ENCODE results near the gene SLX9. TPM values are rescaled to one million over a fixed set of nuclear protein-coding genes. Genes with fewer than 3 reads are reported as not detected.
A peak's percentile ranks its signal among the peaks of the same experiment; 100 is the strongest.

SLX9 gene
- total RNA-seq, 1 experiment from 2014 or later: 77.2 TPM

DNA sequence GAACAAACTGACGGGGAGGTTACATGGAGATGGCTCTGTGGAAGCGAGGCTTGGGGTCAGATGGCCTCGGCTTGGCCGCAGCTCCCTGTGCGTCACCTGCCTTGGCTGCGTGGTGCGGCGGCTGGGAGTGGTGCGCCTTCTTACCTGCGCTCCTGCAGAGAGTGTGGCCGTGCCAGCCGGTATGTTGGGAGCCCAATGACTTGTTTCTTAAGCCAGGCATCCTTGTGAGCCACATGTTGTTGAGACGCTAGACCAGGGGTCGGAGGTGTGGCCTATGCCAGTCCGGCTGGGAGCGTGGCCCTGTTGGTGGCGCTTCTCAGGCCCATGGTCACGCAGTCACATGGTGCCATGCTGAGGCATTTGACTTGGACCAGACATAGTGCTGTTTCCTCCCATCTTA is 10.5 kb downstream of the SLX9 start (continued):
- TF ChIP-seq, protein P1, sequence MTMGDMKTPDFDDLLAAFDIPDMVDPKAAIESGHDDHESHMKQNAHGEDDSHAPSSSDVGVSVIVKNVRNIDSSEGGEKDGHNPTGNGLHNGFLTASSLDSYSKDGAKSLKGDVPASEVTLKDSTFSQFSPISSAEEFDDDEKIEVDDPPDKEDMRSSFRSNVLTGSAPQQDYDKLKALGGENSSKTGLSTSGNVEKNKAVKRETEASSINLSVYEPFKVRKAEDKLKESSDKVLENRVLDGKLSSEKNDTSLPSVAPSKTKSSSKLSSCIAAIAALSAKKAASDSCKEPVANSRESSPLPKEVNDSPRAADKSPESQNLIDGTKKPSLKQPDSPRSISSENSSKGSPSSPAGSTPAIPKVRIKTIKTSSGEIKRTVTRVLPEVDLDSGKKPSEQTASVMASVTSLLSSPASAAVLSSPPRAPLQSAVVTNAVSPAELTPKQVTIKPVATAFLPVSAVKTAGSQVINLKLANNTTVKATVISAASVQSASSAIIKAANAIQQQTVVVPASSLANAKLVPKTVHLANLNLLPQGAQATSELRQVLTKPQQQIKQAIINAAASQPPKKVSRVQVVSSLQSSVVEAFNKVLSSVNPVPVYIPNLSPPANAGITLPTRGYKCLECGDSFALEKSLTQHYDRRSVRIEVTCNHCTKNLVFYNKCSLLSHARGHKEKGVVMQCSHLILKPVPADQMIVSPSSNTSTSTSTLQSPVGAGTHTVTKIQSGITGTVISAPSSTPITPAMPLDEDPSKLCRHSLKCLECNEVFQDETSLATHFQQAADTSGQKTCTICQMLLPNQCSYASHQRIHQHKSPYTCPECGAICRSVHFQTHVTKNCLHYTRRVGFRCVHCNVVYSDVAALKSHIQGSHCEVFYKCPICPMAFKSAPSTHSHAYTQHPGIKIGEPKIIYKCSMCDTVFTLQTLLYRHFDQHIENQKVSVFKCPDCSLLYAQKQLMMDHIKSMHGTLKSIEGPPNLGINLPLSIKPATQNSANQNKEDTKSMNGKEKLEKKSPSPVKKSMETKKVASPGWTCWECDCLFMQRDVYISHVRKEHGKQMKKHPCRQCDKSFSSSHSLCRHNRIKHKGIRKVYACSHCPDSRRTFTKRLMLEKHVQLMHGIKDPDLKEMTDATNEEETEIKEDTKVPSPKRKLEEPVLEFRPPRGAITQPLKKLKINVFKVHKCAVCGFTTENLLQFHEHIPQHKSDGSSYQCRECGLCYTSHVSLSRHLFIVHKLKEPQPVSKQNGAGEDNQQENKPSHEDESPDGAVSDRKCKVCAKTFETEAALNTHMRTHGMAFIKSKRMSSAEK (CRISPR knock-in tag; IDR thresholded peaks at IDR 0.05; ENCODE audit: borderline replicate concordance): no peak
- TF ChIP-seq, protein P2, sequence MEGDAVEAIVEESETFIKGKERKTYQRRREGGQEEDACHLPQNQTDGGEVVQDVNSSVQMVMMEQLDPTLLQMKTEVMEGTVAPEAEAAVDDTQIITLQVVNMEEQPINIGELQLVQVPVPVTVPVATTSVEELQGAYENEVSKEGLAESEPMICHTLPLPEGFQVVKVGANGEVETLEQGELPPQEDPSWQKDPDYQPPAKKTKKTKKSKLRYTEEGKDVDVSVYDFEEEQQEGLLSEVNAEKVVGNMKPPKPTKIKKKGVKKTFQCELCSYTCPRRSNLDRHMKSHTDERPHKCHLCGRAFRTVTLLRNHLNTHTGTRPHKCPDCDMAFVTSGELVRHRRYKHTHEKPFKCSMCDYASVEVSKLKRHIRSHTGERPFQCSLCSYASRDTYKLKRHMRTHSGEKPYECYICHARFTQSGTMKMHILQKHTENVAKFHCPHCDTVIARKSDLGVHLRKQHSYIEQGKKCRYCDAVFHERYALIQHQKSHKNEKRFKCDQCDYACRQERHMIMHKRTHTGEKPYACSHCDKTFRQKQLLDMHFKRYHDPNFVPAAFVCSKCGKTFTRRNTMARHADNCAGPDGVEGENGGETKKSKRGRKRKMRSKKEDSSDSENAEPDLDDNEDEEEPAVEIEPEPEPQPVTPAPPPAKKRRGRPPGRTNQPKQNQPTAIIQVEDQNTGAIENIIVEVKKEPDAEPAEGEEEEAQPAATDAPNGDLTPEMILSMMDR (IDR thresholded peaks at IDR 0.05): no peak
- TF ChIP-seq, protein P3, sequence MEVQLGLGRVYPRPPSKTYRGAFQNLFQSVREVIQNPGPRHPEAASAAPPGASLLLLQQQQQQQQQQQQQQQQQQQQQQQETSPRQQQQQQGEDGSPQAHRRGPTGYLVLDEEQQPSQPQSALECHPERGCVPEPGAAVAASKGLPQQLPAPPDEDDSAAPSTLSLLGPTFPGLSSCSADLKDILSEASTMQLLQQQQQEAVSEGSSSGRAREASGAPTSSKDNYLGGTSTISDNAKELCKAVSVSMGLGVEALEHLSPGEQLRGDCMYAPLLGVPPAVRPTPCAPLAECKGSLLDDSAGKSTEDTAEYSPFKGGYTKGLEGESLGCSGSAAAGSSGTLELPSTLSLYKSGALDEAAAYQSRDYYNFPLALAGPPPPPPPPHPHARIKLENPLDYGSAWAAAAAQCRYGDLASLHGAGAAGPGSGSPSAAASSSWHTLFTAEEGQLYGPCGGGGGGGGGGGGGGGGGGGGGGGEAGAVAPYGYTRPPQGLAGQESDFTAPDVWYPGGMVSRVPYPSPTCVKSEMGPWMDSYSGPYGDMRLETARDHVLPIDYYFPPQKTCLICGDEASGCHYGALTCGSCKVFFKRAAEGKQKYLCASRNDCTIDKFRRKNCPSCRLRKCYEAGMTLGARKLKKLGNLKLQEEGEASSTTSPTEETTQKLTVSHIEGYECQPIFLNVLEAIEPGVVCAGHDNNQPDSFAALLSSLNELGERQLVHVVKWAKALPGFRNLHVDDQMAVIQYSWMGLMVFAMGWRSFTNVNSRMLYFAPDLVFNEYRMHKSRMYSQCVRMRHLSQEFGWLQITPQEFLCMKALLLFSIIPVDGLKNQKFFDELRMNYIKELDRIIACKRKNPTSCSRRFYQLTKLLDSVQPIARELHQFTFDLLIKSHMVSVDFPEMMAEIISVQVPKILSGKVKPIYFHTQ (CRISPR knock-in tag; IDR thresholded peaks at IDR 0.05): no peak
- no peak for TF ChIP-seq ZNF671 (CRISPR knock-in tag; IDR thresholded peaks at IDR 0.05)
- TF ChIP-seq, protein P4, sequence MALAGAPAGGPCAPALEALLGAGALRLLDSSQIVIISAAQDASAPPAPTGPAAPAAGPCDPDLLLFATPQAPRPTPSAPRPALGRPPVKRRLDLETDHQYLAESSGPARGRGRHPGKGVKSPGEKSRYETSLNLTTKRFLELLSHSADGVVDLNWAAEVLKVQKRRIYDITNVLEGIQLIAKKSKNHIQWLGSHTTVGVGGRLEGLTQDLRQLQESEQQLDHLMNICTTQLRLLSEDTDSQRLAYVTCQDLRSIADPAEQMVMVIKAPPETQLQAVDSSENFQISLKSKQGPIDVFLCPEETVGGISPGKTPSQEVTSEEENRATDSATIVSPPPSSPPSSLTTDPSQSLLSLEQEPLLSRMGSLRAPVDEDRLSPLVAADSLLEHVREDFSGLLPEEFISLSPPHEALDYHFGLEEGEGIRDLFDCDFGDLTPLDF (CRISPR knock-in tag; IDR thresholded peaks at IDR 0.05): no peak

DNA sequence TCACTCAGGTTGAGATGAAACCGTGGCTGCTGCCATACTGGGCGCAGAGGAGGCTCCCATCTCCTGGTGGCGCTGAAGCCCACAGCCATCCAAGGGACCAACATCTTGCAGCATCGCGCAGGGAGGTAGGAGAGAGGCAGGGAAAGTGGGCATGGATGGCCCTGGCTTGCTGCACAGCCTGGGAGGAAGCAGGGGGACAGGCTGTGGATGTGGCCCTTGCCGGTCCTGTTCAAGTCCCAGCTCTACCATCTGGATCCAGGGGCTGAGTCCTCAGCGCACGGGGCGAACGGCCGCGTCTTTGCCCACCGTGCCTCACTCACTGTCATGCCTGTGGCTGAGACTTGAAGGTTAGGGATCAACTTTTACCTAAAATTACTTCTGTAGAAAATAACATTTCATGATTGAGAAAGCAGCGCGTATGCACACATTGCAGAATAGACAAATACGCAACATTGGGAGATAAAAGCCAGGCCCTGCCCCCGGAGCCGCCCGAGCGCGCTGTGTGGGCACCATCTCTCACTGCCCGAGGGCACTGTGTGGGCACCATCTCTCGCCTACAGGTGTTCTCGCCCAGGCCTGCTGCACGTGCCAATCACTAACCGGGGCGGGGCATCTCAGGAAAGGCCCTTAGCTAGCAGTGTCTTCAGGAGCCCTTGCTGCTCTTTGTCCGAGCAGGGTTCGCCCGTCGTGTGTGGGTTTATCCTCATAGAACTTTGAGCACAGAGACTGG is 11.5 kb downstream of the SLX9 start:
- DNase-seq (ENCODE audit: low spot score): no peak
- CTCF ChIA-PET: interaction anchor here (1.5 to 2.0 kb wide), 2 partner anchors 176 to 187 kb away, joined by 4 to 5 read pairs; no protein-coding TSS in a partner anchor
- H3K4me1 Mint-ChIP-seq: 0 out of 2 replicates have a peak, but pooled peaks cover 2% of the 10 kb centered on the region
- no peaks in the 10 kb centered on the region for H3K27me3 Mint-ChIP-seq (ENCODE audit: low read depth)
- no peaks in the 10 kb centered on the region for H3K9me3 Mint-ChIP-seq
- no peak overlapping the region for H3K4me3 Mint-ChIP-seq
- peaks cover 18% of the 10 kb centered on the region for H3K36me3 Mint-ChIP-seq
- ATAC-seq: no peak
- H3K27ac Mint-ChIP-seq: peak overlapping the region; percentile 36; the same call in 1 of the 2 replicates
- TF ChIP-seq, protein P5, sequence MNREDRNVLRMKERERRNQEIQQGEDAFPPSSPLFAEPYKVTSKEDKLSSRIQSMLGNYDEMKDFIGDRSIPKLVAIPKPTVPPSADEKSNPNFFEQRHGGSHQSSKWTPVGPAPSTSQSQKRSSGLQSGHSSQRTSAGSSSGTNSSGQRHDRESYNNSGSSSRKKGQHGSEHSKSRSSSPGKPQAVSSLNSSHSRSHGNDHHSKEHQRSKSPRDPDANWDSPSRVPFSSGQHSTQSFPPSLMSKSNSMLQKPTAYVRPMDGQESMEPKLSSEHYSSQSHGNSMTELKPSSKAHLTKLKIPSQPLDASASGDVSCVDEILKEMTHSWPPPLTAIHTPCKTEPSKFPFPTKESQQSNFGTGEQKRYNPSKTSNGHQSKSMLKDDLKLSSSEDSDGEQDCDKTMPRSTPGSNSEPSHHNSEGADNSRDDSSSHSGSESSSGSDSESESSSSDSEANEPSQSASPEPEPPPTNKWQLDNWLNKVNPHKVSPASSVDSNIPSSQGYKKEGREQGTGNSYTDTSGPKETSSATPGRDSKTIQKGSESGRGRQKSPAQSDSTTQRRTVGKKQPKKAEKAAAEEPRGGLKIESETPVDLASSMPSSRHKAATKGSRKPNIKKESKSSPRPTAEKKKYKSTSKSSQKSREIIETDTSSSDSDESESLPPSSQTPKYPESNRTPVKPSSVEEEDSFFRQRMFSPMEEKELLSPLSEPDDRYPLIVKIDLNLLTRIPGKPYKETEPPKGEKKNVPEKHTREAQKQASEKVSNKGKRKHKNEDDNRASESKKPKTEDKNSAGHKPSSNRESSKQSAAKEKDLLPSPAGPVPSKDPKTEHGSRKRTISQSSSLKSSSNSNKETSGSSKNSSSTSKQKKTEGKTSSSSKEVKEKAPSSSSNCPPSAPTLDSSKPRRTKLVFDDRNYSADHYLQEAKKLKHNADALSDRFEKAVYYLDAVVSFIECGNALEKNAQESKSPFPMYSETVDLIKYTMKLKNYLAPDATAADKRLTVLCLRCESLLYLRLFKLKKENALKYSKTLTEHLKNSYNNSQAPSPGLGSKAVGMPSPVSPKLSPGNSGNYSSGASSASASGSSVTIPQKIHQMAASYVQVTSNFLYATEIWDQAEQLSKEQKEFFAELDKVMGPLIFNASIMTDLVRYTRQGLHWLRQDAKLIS (CRISPR knock-in tag; IDR thresholded peaks at IDR 0.05; ENCODE audit: borderline replicate concordance): no peak
- no peak for TF ChIP-seq ETV6 (CRISPR knock-in tag; IDR thresholded peaks at IDR 0.05)
- POLR2A ChIA-PET: no interaction called here
